Endothelial cell of umbilical vein (primary cell): ENCODE measurements around the gene GCLC. TPM values are rescaled to one million over a fixed set of nuclear protein-coding genes. Genes with fewer than 3 reads are reported as not detected.

Experiments
- BruUV-seq: library from RNA; stranded (reverse); fragments of 400-500 nt; replicated peaks from 2 replicates; lab custom pipeline; 2021; lab: Mats Ljungman, UMichigan
- CTCF ChIA-PET: fragments of 300-600, 350-600 bp; sonication (Branson Sonifier 250); formaldehyde crosslinking; loops from one replicate; lab custom pipeline; 2021; ENCODE audit warnings: antibody characterized with exemption, inconsistent platforms; lab: Charles Lee
- POLR2A ChIA-PET: fragments of 300-600, 350-600 bp; sonication (Branson Sonifier 250); formaldehyde crosslinking; loops from one replicate; lab custom pipeline; 2021; ENCODE audit warnings: antibody characterized with exemption, inconsistent platforms; lab: Charles Lee
- DNase-seq: peaks from one replicate; pipeline ENCODE4 v3.0.0-alpha.2; 2011; ENCODE audit warnings: low read depth, low spot score
- FAIRE-seq: peaks from 2 replicates; lab custom pipeline; 2011; peaks lifted over from hg19 to GRCh38; lab: Jason Lieb, UNC
- H2AFZ ChIP-seq: 2 replicates; pipeline ENCODE4 v1.6.0; 2012; ENCODE audit warnings: low read depth, low read length, control low read depth, inconsistent platforms
- H3K27ac ChIP-seq: 2 replicates; pipeline ENCODE4 v1.5.1; 2011; ENCODE audit warnings: low read depth, mild to moderate bottlenecking, control low read depth, low read length, moderate library complexity; ENCODE audit not compliant: insufficient read depth
- H3K27me3 ChIP-seq, 2 experiments: 2 replicates each; pipeline versions ENCODE4 v1.6.0 to v1.6.1; 2011; ENCODE audit warnings: low read length in 2 of 2, mixed read lengths in 1 of 2; ENCODE audit not compliant: control insufficient read depth in 2 of 2, insufficient read depth in 2 of 2
- H3K36me3 ChIP-seq, 2 experiments: 2 replicates in 1 of 2; 3 replicates in 1 of 2; pipeline ENCODE4 v1.5.1; 2011; ENCODE audit warnings: low read length in 2 of 2, mild to moderate bottlenecking in 1 of 2, moderate library complexity in 1 of 2; ENCODE audit not compliant: control insufficient read depth in 2 of 2, insufficient read depth in 2 of 2; ENCODE audit errors: extremely low read depth in 1 of 2
- H3K4me1 ChIP-seq: 3 replicates; pipeline ENCODE4 v1.5.1; 2011; ENCODE audit warnings: mild to moderate bottlenecking, low read length; ENCODE audit not compliant: control insufficient read depth, insufficient read depth; ENCODE audit errors: extremely low read depth
- H3K4me2 ChIP-seq: 2 replicates; pipeline ENCODE4 v1.6.1; 2011; ENCODE audit warnings: low read length, control low read depth, mixed read lengths; ENCODE audit not compliant: insufficient read depth
- H3K4me3 ChIP-seq, 3 experiments: fragments of 200-600 bp in 1 of 3; sonication (generic), shearing (Covaris generic) in 1 of 3; replicated peaks in 1 of 3; 2 replicates each; pipeline ENCODE4 v1.5.1; 2011 to 2016; ENCODE audit warnings: control low read depth in 3 of 3, low read length in 3 of 3, mild to moderate bottlenecking in 2 of 3, inconsistent platforms in 1 of 3, low read depth in 1 of 3, moderate library complexity in 1 of 3; ENCODE audit not compliant: insufficient read depth in 1 of 3
- H3K79me2 ChIP-seq: 2 replicates; pipeline ENCODE4 v1.6.0; 2012; ENCODE audit warnings: low read length, inconsistent platforms; ENCODE audit not compliant: control insufficient read depth, insufficient read depth
- H3K9ac ChIP-seq: replicated peaks from 2 replicates; pipeline ENCODE3; 2011; ENCODE audit warnings: low read length, control low read depth; ENCODE audit not compliant: insufficient read depth; ENCODE audit errors: extremely low read depth
- H3K9me1 ChIP-seq: replicated peaks from 3 replicates; pipeline ENCODE4 v1.6.0; 2011; ENCODE audit warnings: mild to moderate bottlenecking, low read length; ENCODE audit not compliant: control insufficient read depth, insufficient read depth; ENCODE audit errors: extremely low read depth
- H3K9me3 ChIP-seq: replicated peaks from 2 replicates; pipeline ENCODE4 v1.5.1; 2012; ENCODE audit warnings: low read length, inconsistent platforms; ENCODE audit not compliant: control insufficient read depth, insufficient read depth
- H4K20me1 ChIP-seq: replicated peaks from 2 replicates; pipeline ENCODE3; 2011; ENCODE audit warnings: mild to moderate bottlenecking, low read length; ENCODE audit not compliant: control insufficient read depth, insufficient read depth; ENCODE audit errors: extremely low read depth
- CTCF ChIP-seq, 2 donors: IDR thresholded peaks; 1 replicate in 1 of 2; 2 replicates in 1 of 2; pipeline ENCODE4 v1.5.1; 2011; ENCODE audit warnings: low read length in 2 of 2, mild to moderate bottlenecking in 2 of 2, moderate library complexity in 2 of 2, control low read depth in 1 of 2, inconsistent platforms in 1 of 2, low read depth in 1 of 2; ENCODE audit not compliant: insufficient read depth in 1 of 2; ENCODE audit errors: extremely low read depth in 1 of 2
- EZH2 ChIP-seq: IDR thresholded peaks from 2 replicates; pipeline ENCODE4 v1.6.1; 2012; ENCODE audit warnings: borderline replicate concordance, low read depth, mild to moderate bottlenecking, moderate library complexity, low read length, inconsistent platforms; ENCODE audit not compliant: severe bottlenecking
- FOS ChIP-seq: IDR thresholded peaks from 2 replicates; pipeline ENCODE4 v1.6.1; 2011; ENCODE audit warnings: mild to moderate bottlenecking, low read length, moderate library complexity, borderline replicate concordance; ENCODE audit not compliant: insufficient read depth
- GATA2 ChIP-seq: IDR thresholded peaks from 2 replicates; pipeline ENCODE4 v1.7.0; 2011; ENCODE audit warnings: low read depth, mild to moderate bottlenecking, moderate library complexity, mixed read lengths, low read length; ENCODE audit not compliant: insufficient read length, insufficient read depth
- JUN ChIP-seq: IDR thresholded peaks from 2 replicates; pipeline ENCODE4 v1.6.1; 2011; ENCODE audit warnings: borderline replicate concordance, low read depth; ENCODE audit not compliant: insufficient read length, insufficient read depth
- MAX ChIP-seq: IDR thresholded peaks from 2 replicates; pipeline ENCODE4 v1.6.1; 2011; ENCODE audit not compliant: insufficient read depth, insufficient read length
- MYC ChIP-seq: IDR thresholded peaks from one replicate; pipeline ENCODE4 v1.6.1; 2011; ENCODE audit warnings: mild to moderate bottlenecking, low read depth, low read length
- POLR2A ChIP-seq: IDR thresholded peaks from 2 replicates; pipeline ENCODE4 v1.6.1; 2012; ENCODE audit warnings: low read depth, mild to moderate bottlenecking, control low read depth, low read length
- POLR2AphosphoS5 ChIP-seq: IDR thresholded peaks from 2 replicates; pipeline ENCODE4 v1.6.1; 2012; ENCODE audit warnings: low read depth, mild to moderate bottlenecking, control low read depth, low read length, moderate library complexity; ENCODE audit not compliant: insufficient read depth
- dilution Hi-C: fragments of 300-500 bp; cut with MboI; formaldehyde crosslinking; loops from one replicate; pipeline ENCODE4 v1.15.0; 2019; ENCODE audit warnings: low sequenced_read_pairs; ENCODE audit not compliant: extremely low pct_ligation_motif_present
- intact Hi-C: fragments of 100-400 bp; cut with micrococcal nuclease; formaldehyde crosslinking; loops from one replicate; pipeline ENCODE4 v1.10.0; 2022
- polyA plus RNA-seq, 4 experiments: library from polyadenylated mRNA; depleted of rRNA in 3 of 4; stranded (reverse) in 3 of 4; unstranded in 1 of 4; fragments of >200 nt; gene quantifications; 2 replicates each; pipeline versions ENCODE4 v1.2.1 to v1.2.3, GENCODE V29; 2011 to 2012; ENCODE audit warnings: missing spikeins in 1 of 4
- total RNA-seq: library from RNA; stranded (reverse); gene quantifications from 2 replicates; pipeline ENCODE4 v1.2.3, GENCODE V29; 2021

Gene GCLC
- total and polyA plus RNA-seq, 2 donors (not counting 3 experiments of a cell fraction or from before 2014, with no cell fraction given) = 7.3 to 22.8 TPM

- Histone ChIP-seq H3K79me2 (no peaks in the 10 kb centered on the region), H3K27ac (no peak overlapping the region), H3K27me3 (peaks cover 5 to 16% of the 10 kb centered on the region in 2 experiments), H3K4me2 (no peak overlapping the region), H3K9ac (no peak overlapping the region), H2AFZ (no peak overlapping the region), H3K9me1 (no peaks in the 10 kb centered on the region), H3K4me1 (no peaks in the 10 kb centered on the region), H4K20me1 (no peaks in the 10 kb centered on the region), H3K9me3 (no peaks in the 10 kb centered on the region), H3K36me3 (no peaks in the 10 kb centered on the region), H3K4me3 (no peak overlapping the region)
- DNase-seq (no peak), FAIRE-seq (no peak)
- no TSS peak for BruUV-seq
- no peak for TF ChIP-seq GATA2
- TF ChIP-seq POLR2AphosphoS5 = no peak
- TF ChIP-seq MYC = no peak
- no peak for TF ChIP-seq EZH2
- no peak for TF ChIP-seq CTCF (IDR thresholded peaks at IDR 0.05; ENCODE audit: extremely low read depth in 1 of 2, insufficient read depth in 1 of 2, low read depth in 1 of 2, low read length in 2 of 2)
- no peak for TF ChIP-seq MAX
- no peak for TF ChIP-seq POLR2A
- TF ChIP-seq JUN = no peak
- no peak for TF ChIP-seq FOS
- CTCF ChIA-PET = no interaction called here
- POLR2A ChIA-PET = no interaction called here
- intact Hi-C loops = no loop called here
- dilution Hi-C loops = no loop called here
Measured at GRCh38 chr6:53566755-53567154, 21.9 kb upstream of the GCLC start.
